Lung (tissue), 12 donors: ENCODE measurements around the gene ALDH1B1. TPM values are rescaled to one million over a fixed set of nuclear protein-coding genes. Genes with fewer than 3 reads are reported as not detected.
A peak's percentile ranks its signal among the peaks of the same experiment; 100 is the strongest.

Experiments
- ATAC-seq: fragments of 200-7000 bp; cut with Tn5 transposase; one replicate; pipeline ENCODE4 v1.9.1; 2020; ENCODE audit warnings: moderate number of reproducible peaks; ENCODE audit not compliant: insufficient read depth, low FRiP score
- DNase-seq, 3 donors: peaks; one replicate each; pipeline ENCODE4 v3.0.0-alpha.2; 2013 to 2017
- H3K27ac ChIP-seq, 2 donors: one replicate each; pipeline ENCODE4 v1.5.1; 2013; ENCODE audit warnings: mild to moderate bottlenecking in 2 of 2, moderate library complexity in 2 of 2, control low read depth in 1 of 2, inconsistent platforms in 1 of 2, low read depth in 1 of 2, low read length in 1 of 2
- H3K27me3 ChIP-seq, 3 donors: one replicate each; pipeline ENCODE4 v1.5.1; 2013; ENCODE audit warnings: low read length in 2 of 3; ENCODE audit not compliant: control insufficient read depth in 3 of 3, insufficient read depth in 3 of 3
- H3K36me3 ChIP-seq, 4 donors: one replicate each; pipeline ENCODE4 v1.5.1; 2013; ENCODE audit warnings: low read length in 4 of 4, mild to moderate bottlenecking in 1 of 4, moderate library complexity in 1 of 4; ENCODE audit not compliant: control insufficient read depth in 4 of 4, insufficient read depth in 4 of 4
- H3K4me1 ChIP-seq, 5 donors: one replicate each; pipeline ENCODE4 v1.5.1; 2013; ENCODE audit warnings: low read length in 5 of 5, mild to moderate bottlenecking in 2 of 5, moderate library complexity in 1 of 5; ENCODE audit not compliant: control insufficient read depth in 5 of 5, insufficient read depth in 5 of 5
- H3K4me3 ChIP-seq: one replicate; pipeline ENCODE4 v1.5.1; 2013; ENCODE audit warnings: mild to moderate bottlenecking, control low read depth, moderate library complexity
- H3K9ac ChIP-seq, 2 donors: one replicate each; pipeline ENCODE4 v1.5.1; 2013; ENCODE audit warnings: low read length in 2 of 2, control low read depth in 1 of 2; ENCODE audit not compliant: insufficient read depth in 1 of 2
- H3K9me3 ChIP-seq, 4 donors: one replicate each; pipeline ENCODE4 v1.5.1; 2013; ENCODE audit warnings: low read length in 3 of 4, mild to moderate bottlenecking in 1 of 4, moderate library complexity in 1 of 4; ENCODE audit not compliant: control insufficient read depth in 4 of 4, insufficient read depth in 3 of 4
- CTCF ChIP-seq: IDR thresholded peaks from 2 replicates; pipeline ENCODE4 v1.5.1; 2012; ENCODE audit warnings: mild to moderate bottlenecking; ENCODE audit errors: control extremely low read depth, extremely low read depth
- WGBS, 2 donors: extraction: QIAGEN DNeasy Blood & Tissue Kit; methylation state at CpG; one replicate each; pipeline ENCODE4 v1.1.7; 2013; 5-methylcytosine and 5-hydroxymethylcytosine counted together
- polyA plus RNA-seq, 2 donors: library from polyadenylated mRNA; stranded (reverse); fragments of 200-250 nt; gene quantifications; one replicate each; pipeline ENCODE4 v1.2.1, GENCODE V29; 2013
- total RNA-seq, 2 donors: library from RNA; depleted of rRNA in 1 of 2; stranded (reverse); fragments of >200 nt in 1 of 2; gene quantifications; one replicate each; pipeline ENCODE4 v1.2.1, GENCODE V29; 2014 to 2021
- donor health status: control.
- donor health status: control.
- donor health status: Bipolar disorder and iron deficiency.
- donor health status: healthy.
- donor health status: DM: yes; HTN: yes; CAD: no.

The ALDH1B1 gene
- total and polyA plus RNA-seq, 4 donors: 6.4 to 21.1 (median 12.0) TPM

GRCh38 chr9:38388283-38389223 lies 3.9 kb upstream of the ALDH1B1 start:
- ATAC-seq (no peak), DNase-seq (peak in 2 of 3 donors; percentile 12 to 43)
- WGBS, 2 donors: 59 to 81% methylated on average over 7 of the region's 7 CpGs
- no peaks in the 10 kb centered on the region for H3K27me3 ChIP-seq
- H3K4me3 ChIP-seq: no peak overlapping the region
- no peak overlapping the region for H3K27ac ChIP-seq
- no peak for TF ChIP-seq CTCF
- H3K36me3 ChIP-seq: no peaks in the 10 kb centered on the region
- no peak overlapping the region for H3K9ac ChIP-seq
- H3K4me1 ChIP-seq: peaks cover 0 to 10% (median 5%) of the 10 kb centered on the region in 5 donors
- H3K9me3 ChIP-seq: peaks cover 0 to 5% (median 0%) of the 10 kb centered on the region in 4 donors

- Histone ChIP-seq H3K4me1 (peaks cover 0 to 12% (median 5%) of the 10 kb centered on the region in 5 donors), H3K36me3 (no peaks in the 10 kb centered on the region), H3K27ac (no peak overlapping the region), H3K9me3 (peaks cover 0 to 5% (median 0%) of the 10 kb centered on the region in 4 donors), H3K27me3 (no peaks in the 10 kb centered on the region), H3K4me3 (no peak overlapping the region), H3K9ac (no peak overlapping the region)
- ATAC-seq (no peak), DNase-seq (peak in 2 of 3 donors; percentile 10 to 35)
- 62 to 71% methylated on average over 4 of the region's 4 CpGs for WGBS, 2 donors
- no peak for TF ChIP-seq CTCF
Observed at GRCh38 chr9:38389313-38389712, 3.2 kb upstream of the ALDH1B1 start.

- TF ChIP-seq CTCF: no peak
- Histone ChIP-seq H3K36me3 (no peaks in the 10 kb centered on the region), H3K9me3 (no peaks in the 10 kb centered on the region), H3K27me3 (no peaks in the 10 kb centered on the region), H3K27ac (peak overlapping the region in 1 of 2 donors; percentile 21), H3K9ac (no peak overlapping the region), H3K4me1 (peaks cover 0 to 12% (median 5%) of the 10 kb centered on the region in 5 donors), H3K4me3 (no peak overlapping the region)
- WGBS, 2 donors: 52 to 62% methylated on average over 1 of the region's 1 CpG
- no peak for ATAC-seq
- no peak for DNase-seq
Observed at GRCh38 chr9:38390442-38390841, 2.1 kb upstream of the ALDH1B1 start.
